Ishikawa (cell line): ENCODE measurements around the gene CANT1.

Experiments used
- CEBPB ChIP-seq: IDR thresholded peaks from 2 replicates; pipeline ENCODE4 v1.6.1; 2012
- CREB1 ChIP-seq: IDR thresholded peaks from 2 replicates; pipeline ENCODE4 v1.6.1; 2012; ENCODE audit warnings: low read depth
- EGR1 ChIP-seq: IDR thresholded peaks from 2 replicates; pipeline ENCODE4 v1.6.1; 2012
- EP300 ChIP-seq: IDR thresholded peaks from 2 replicates; pipeline ENCODE4 v1.6.1; 2012; ENCODE audit warnings: borderline replicate concordance
- FOXM1 ChIP-seq: IDR thresholded peaks from 2 replicates; pipeline ENCODE4 v1.6.1; 2012; ENCODE audit warnings: low read depth, borderline replicate concordance
- NFIC ChIP-seq: IDR thresholded peaks from 2 replicates; pipeline ENCODE4 v1.6.1; 2012
- RAD21 ChIP-seq: IDR thresholded peaks from 2 replicates; pipeline ENCODE4 v1.6.1; 2012; ENCODE audit warnings: low read depth
- TAF1 ChIP-seq: IDR thresholded peaks from 2 replicates; pipeline ENCODE4 v1.6.1; 2012; ENCODE audit warnings: low read depth, mild to moderate bottlenecking
- TCF12 ChIP-seq: IDR thresholded peaks from 2 replicates; pipeline ENCODE4 v1.6.1; 2012; ENCODE audit warnings: low read depth
- TEAD4 ChIP-seq: IDR thresholded peaks from 2 replicates; pipeline ENCODE4 v1.6.1; 2012
- YY1 ChIP-seq: IDR thresholded peaks from 2 replicates; pipeline ENCODE4 v1.6.1; 2012; ENCODE audit warnings: low read depth
- ZBTB7A ChIP-seq: IDR thresholded peaks from 2 replicates; pipeline ENCODE4 v1.6.1; 2012; ENCODE audit warnings: low read depth
- TF ChIP-seq, protein P1 (sequence below): IDR thresholded peaks from 2 replicates; pipeline ENCODE4 v1.6.1; 2012; ENCODE audit warnings: low read depth, mild to moderate bottlenecking
- TF ChIP-seq, protein P2 (sequence below): IDR thresholded peaks from 2 replicates; pipeline ENCODE4 v1.6.1; 2012
- TF ChIP-seq, protein P3 (sequence below): IDR thresholded peaks from 2 replicates; pipeline ENCODE4 v1.6.1; 2012

CANT1 gene

DNA sequence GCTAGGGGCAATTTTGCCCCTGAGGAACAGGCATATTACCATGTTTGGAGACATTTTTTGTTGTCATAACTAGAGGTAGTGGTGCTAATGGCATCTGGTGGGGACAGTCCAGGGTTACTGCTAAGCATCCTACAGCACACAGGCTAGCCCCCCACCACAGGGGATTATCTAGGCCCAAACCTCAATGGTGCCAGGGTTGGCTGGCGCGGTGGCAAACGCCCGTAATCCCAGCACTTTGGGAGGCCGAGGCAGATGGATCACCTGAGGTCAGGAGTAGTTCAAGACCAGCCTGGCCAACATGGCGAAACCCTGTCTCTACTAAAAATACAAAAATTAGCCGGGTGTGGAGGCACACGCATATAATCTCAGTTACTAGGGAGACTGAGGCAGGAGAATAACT lies 29.6 kb upstream of the CANT1 start:
- TF ChIP-seq ZBTB7A, result no peak
- no peak for TF ChIP-seq TAF1
- TF ChIP-seq TEAD4, result no peak
- no peak for TF ChIP-seq CREB1
- TF ChIP-seq CEBPB, result no peak
- TF ChIP-seq FOXM1, result no peak
- no peak for TF ChIP-seq TCF12
- TF ChIP-seq NFIC, result no peak

DNA sequence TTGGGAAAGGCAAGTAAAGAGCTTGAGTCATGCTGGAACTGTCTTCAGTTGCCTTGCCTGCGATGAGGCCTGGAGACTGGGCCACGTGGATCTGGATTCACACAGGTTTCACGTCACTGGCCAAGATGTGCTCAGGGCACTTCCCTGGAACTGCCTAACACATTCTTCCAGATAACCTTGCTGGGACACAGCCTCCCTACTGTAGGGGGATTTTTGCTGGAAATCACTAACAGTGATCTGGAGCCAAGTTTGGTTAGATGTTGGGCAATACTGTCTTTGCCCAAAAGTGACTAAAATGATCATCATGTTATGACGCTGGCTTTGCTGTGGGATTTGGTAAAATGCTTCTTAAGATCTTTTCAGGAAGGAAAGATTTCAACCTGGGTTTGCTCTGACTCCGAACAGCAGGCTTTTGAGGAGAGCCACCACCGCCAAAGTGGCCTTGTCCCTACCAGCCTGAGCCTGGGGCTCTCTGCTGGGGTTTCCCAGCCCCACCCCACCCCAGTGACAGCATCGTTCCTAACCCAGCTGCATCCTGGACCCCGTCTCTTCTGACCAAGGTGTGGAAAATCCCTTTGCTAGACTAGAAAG lies 29.1 kb upstream of the CANT1 start:
- TF ChIP-seq EP300 (no peak), TCF12 (no peak), RAD21 (no peak), CREB1 (no peak), ZBTB7A (no peak), EGR1 (no peak), FOXM1 (no peak), NFIC (no peak), CEBPB (no peak), YY1 (no peak), TAF1 (no peak), TEAD4 (no peak)
- TF ChIP-seq, protein P1, sequence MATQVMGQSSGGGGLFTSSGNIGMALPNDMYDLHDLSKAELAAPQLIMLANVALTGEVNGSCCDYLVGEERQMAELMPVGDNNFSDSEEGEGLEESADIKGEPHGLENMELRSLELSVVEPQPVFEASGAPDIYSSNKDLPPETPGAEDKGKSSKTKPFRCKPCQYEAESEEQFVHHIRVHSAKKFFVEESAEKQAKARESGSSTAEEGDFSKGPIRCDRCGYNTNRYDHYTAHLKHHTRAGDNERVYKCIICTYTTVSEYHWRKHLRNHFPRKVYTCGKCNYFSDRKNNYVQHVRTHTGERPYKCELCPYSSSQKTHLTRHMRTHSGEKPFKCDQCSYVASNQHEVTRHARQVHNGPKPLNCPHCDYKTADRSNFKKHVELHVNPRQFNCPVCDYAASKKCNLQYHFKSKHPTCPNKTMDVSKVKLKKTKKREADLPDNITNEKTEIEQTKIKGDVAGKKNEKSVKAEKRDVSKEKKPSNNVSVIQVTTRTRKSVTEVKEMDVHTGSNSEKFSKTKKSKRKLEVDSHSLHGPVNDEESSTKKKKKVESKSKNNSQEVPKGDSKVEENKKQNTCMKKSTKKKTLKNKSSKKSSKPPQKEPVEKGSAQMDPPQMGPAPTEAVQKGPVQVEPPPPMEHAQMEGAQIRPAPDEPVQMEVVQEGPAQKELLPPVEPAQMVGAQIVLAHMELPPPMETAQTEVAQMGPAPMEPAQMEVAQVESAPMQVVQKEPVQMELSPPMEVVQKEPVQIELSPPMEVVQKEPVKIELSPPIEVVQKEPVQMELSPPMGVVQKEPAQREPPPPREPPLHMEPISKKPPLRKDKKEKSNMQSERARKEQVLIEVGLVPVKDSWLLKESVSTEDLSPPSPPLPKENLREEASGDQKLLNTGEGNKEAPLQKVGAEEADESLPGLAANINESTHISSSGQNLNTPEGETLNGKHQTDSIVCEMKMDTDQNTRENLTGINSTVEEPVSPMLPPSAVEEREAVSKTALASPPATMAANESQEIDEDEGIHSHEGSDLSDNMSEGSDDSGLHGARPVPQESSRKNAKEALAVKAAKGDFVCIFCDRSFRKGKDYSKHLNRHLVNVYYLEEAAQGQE, result no peak
- TF ChIP-seq, protein P2, sequence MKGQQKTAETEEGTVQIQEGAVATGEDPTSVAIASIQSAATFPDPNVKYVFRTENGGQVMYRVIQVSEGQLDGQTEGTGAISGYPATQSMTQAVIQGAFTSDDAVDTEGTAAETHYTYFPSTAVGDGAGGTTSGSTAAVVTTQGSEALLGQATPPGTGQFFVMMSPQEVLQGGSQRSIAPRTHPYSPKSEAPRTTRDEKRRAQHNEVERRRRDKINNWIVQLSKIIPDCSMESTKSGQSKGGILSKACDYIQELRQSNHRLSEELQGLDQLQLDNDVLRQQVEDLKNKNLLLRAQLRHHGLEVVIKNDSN, result no peak
- TF ChIP-seq, protein P3, sequence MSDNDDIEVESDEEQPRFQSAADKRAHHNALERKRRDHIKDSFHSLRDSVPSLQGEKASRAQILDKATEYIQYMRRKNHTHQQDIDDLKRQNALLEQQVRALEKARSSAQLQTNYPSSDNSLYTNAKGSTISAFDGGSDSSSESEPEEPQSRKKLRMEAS, result no peak

DNA sequence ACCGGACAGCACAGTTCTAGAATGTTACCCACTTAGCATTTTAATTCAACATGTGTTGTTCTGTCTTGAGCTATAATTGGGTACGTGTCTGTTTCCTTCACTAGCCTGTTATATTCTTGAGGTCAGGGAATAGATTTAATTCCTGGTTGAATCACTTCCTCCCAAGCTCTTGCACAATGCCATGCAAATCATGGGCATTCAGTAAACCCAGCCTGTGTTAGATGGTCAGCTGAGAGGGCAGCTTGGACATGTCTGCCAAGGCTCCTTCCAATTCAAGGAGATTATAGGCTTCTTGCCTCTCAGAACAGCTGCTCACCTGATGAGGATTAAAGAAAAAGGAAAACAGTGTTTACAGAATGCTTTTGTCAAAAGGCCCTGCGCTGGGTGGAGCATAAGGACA lies 27.0 kb upstream of the CANT1 start:
- TF ChIP-seq CEBPB, result peak; percentile 87
- no peak for TF ChIP-seq EP300
- TF ChIP-seq TAF1, result no peak
- no peak for TF ChIP-seq CREB1
- no peak for TF ChIP-seq NFIC
- TF ChIP-seq EGR1, result no peak
- TF ChIP-seq FOXM1, result no peak
- TF ChIP-seq TEAD4, result no peak

DNA sequence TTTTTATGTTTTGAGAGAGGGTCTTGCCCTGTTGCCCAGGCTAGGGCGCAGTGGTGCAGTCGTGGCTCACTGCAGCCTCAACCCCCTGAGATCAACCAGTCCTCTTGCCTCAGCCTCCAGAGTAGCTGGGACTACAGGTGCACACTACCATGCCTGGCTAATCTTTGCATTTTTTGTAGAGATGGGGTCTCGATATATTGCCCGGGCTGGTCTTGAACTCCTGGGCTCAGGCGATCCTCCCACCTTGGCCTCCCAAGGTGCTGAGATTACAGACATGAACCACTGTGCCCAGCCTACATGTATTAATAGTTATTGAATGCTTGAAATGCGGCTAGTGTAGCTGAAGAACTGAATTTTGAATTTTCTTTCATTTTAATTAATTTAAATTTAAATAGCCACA lies 26.6 kb upstream of the CANT1 start:
- TF ChIP-seq CEBPB, result no peak
- TF ChIP-seq TCF12, result no peak
- TF ChIP-seq ZBTB7A, result no peak
- no peak for TF ChIP-seq TEAD4
- TF ChIP-seq YY1, result no peak
- no peak for TF ChIP-seq RAD21
- TF ChIP-seq EP300, result no peak
- no peak for TF ChIP-seq TAF1
- TF ChIP-seq, protein P1, result no peak

DNA sequence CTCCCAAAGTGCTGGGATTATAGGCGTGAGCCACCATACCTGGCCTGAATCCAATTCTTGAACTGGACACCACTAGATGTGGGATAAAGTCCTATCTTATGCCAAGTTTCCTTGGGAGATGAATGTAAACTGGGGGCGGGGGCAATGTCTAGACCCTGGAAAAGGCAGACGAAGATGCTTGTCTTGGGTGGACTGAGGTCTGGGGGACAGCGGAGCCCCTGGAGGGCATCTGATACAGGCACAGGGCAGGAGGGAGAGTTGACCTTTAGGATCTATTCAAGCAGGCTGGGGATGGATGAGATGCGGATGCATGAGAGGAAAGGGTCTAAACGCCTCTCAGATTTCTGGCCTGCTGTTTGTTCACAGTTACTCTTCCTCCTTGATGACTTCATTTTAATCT lies 26.1 kb upstream of the CANT1 start:
- TF ChIP-seq NFIC (no peak), CREB1 (no peak), RAD21 (no peak), FOXM1 (no peak), EP300 (no peak), YY1 (no peak), TAF1 (no peak), TCF12 (no peak), ZBTB7A (no peak), CEBPB (no peak), TEAD4 (no peak), EGR1 (no peak)
- TF ChIP-seq, protein P2, result no peak
- TF ChIP-seq, protein P1, result no peak
- TF ChIP-seq, protein P3, result no peak
